Activated CD8-positive, alpha-beta memory T cell treated with anti-CD3 and anti-CD28 coated beads, Interleukin-2, amount 50 U/mL, for 1 hour (primary cell): ENCODE results near the gene HEPN1.

Experiments used
- DNase-seq: peaks from one replicate; pipeline ENCODE4 v3.0.0-alpha.2; 2020; ENCODE audit errors: extremely low read depth

Gene HEPN1

GRCh38 chr11:124899383-124900145 is 19.5 kb upstream of the HEPN1 start:
- no peak for DNase-seq

- DNase-seq: no peak
These were observed 18.6 kb upstream of the HEPN1 start for GRCh38 chr11:124900464-124900863.

DNA sequence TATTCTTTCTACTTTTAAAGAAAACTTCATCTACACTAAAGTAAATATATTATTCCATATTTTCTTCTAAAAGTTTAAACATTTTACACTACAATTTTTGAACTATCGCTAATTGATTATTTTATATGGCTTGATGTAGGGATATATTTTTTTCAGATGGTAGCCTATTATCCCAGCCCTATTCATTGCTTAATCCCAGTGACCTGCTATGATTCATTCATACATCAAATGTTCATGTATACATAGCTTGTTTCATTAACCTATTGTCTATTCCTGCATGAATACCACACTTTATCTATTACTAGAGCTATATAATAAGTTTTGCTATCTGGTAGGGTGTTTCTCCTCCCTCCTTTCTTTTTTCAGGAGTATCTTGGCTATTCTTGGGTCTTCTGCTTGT is 16.4 kb upstream of the HEPN1 start:
- no peak for DNase-seq

- no peak for DNase-seq
These were observed 3.3 kb upstream of the HEPN1 start for GRCh38 chr11:124915541-124916369.

DNA sequence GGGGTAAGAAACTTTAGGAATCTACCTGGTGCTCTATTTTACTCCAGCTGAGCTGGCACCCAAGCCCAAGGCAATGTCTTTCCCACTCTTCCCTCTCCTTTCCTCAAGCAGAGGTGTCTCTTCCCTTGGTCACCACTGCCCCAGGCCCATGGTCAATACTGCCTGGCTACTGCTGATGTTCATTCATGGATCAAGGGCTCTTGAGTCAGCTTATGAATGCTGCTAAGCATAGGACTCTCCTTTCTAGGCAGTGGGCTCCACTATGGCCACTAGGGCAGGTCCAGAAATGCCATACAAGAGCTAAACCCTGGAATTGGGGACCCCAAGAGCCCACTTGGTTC is 2.7 kb upstream of the HEPN1 start:
- DNase-seq: no peak

- DNase-seq: no peak
These were observed 1.9 kb upstream of the HEPN1 start for GRCh38 chr11:124917115-124917637.

- no peak for DNase-seq
These were observed 848 bp downstream of the HEPN1 start for GRCh38 chr11:124919898-124920297.

DNA sequence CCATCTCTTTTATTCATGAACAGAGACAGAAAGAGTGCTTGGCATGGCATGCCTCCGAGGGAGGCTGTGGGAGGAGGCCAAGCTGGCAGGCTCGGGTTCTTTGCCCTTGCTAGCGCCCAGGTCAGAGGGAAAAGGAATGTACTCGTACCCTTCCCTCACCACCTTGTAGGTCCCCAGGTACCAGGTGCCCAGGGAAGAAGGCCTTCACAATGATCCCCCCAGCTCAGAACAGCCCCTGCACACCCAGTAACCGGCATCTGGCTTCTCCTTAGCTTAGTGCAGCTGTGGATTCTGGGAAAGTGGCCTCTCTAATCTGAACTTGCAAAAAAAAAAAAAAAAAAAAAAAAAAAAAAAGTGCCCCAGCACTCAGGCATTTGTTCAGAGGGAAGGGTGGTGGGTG is 1.3 kb downstream of the HEPN1 start:
- DNase-seq: no peak

DNA sequence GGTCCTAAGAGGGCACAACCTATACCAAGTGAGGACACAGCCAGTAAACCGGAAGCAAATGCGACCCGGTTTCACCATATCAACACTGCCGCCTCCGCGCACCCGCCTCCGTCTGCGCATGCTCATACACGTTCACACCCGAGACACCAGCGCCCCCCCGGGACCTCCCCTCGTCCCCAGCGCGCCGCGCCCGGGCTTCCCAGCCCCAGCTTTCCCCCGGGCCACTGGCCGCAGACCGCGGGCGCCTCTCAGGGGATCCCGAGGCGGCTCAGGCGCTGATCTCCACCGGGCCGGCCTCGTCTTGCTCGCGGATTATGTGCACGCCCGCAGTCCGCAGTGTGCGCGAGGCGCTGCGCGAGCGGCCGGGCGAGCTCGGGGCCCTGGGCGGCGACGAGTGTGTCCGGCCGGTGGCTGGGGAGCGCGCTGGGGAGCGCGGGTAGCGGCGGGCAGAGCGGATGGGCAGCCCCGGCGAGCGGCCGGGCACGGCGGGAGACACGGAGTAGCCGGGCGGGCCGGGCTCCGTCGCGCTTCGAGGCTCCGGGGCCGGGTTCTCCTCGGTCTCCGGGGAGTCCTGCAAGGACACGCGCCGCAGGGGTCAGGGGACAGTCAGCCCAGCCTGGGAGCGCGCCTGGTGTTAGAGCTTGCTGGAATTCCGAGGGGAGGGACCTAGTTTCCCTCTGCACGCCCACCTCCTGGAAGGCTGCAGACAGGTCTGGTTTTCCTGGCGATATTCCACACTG is 2.0 kb downstream of the HEPN1 start:
- peak; percentile 47 for DNase-seq

DNA sequence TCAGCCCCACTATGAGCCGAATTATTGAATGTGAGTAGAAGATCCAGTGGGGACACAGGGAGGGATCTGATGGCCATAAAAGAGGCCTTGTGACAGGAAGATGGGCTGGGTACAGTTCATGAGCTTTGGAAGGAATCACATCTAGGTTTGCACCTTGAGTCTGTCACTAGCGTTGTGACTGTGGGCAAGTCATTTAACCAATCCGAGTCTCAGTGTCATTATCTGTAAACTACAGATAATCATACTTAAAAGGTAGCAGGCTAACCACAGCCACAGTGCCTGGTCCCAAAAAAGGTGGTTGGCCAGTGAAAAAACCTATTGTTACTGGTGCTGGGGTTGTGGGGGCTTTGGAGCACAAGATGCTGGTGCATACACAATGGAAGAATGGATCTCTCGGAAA is 3.8 kb downstream of the HEPN1 start:
- DNase-seq: no peak

- no peak for DNase-seq
These were observed 4.2 kb downstream of the HEPN1 start for GRCh38 chr11:124923296-124923695.

DNA sequence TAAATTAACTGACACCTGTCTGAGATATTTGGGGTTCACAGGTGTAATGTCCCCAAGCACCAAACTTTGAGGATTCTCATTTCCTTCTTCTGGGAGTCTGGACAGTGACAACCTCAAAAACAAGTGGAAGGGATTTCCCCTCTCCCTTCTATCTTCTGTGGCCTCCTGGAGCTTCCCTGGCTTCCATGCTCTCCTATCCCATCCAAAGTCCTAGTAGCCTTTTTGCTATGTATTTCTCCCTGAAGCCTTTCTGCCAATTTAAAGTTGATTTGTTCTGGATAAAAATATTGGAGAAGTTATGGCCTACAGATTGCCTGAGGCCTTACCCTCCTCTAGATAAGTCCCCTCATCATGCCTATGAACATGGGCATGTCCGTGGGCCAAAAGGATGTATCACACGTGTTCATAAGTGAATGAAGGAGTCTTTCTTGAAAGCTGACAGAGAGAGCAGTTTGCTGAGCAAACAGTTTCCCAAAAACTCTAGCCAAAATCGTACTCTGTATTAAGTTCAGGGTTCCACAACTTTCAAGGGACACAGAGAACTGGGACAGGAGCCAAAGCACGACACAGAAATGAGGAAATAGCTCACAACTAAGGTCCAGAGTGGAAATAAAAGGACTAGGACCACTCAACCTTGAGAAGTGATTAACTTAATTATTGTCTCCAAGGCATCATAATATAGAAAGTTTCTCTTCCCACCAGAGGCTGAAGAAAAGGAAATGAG is 10.1 kb downstream of the HEPN1 start:
- no peak for DNase-seq

- no peak for DNase-seq
These were observed 11.7 kb downstream of the HEPN1 start for GRCh38 chr11:124930799-124931198.

GRCh38 chr11:124934862-124935547 is 16.0 kb downstream of the HEPN1 start:
- no peak for DNase-seq

GRCh38 chr11:124935548-124936514 is 16.8 kb downstream of the HEPN1 start, which contains the start of gene HEPACAM:
Gene HEPACAM (minus strand): TSS chr11:124936047. CDS start chr11:124936006, 41 bp downstream.
- no peak for DNase-seq

GRCh38 chr11:124937336-124937935 is 18.4 kb downstream of the HEPN1 start:
- no peak for DNase-seq

- DNase-seq: no peak
These were observed 19.2 kb downstream of the HEPN1 start for GRCh38 chr11:124938206-124938765.

- no peak for DNase-seq
These were observed 19.9 kb downstream of the HEPN1 start for GRCh38 chr11:124938970-124939369.

GRCh38 chr11:124941703-124942102 is 22.7 kb downstream of the HEPN1 start:
- DNase-seq: no peak
